Measurements from ENCODE around the gene C19orf25.

DNA sequence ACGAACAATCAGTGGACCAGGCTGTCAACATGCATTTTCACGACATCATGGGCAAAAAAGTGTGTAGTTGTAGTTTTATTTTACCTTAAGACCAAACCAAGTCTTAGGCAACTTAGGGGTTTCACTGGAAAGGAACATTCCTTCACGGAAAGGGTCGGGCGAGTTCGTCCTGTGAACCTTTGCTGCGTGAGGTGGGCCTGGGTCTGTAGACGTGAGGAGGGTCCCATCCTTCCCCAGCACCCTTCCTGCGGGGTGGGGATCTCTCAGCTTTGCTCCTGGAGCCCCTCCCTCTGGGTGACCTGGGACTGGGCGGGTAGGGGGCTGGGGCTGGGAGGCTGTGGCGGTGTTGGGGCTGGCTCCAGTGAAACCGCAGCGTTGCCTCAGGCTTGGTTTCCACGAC, 53.1 kb downstream of the C19orf25 start:
- TF ChIP-seq, protein P1, sequence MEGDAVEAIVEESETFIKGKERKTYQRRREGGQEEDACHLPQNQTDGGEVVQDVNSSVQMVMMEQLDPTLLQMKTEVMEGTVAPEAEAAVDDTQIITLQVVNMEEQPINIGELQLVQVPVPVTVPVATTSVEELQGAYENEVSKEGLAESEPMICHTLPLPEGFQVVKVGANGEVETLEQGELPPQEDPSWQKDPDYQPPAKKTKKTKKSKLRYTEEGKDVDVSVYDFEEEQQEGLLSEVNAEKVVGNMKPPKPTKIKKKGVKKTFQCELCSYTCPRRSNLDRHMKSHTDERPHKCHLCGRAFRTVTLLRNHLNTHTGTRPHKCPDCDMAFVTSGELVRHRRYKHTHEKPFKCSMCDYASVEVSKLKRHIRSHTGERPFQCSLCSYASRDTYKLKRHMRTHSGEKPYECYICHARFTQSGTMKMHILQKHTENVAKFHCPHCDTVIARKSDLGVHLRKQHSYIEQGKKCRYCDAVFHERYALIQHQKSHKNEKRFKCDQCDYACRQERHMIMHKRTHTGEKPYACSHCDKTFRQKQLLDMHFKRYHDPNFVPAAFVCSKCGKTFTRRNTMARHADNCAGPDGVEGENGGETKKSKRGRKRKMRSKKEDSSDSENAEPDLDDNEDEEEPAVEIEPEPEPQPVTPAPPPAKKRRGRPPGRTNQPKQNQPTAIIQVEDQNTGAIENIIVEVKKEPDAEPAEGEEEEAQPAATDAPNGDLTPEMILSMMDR (conservative IDR thresholded peaks at IDR 0.05 in 1 of 2, IDR thresholded peaks at IDR 0.05 in 1 of 2; ENCODE audit: low read depth in 1 of 2, low read length in 2 of 2): no peak
- TF ChIP-seq EZH2 (IDR thresholded peaks at IDR 0.05; ENCODE audit: low read length, missing control alignments): no peak
